ENCODE data around the gene GMPPB.

DNA sequence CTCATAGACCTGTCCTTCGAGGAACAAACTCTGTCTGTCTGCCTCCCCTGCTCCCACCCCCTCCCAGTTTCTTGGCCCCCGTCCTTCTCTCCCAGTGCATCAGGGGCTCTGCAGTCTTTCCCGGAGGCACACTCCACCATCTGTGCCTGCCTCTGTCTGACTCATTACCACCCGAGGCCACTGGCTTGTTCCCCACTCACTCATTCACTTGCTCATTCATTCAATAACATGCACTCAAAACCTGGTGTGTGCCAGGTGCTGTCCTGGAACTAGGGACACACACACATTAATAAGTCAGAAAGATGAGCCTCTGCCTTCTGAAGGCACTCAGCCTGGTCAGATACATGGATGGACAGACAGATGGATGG is 16.7 kb downstream of the GMPPB start:
- no peak for TF ChIP-seq CTCF (IDR thresholded peaks at IDR 0.05)
- TF ChIP-seq, protein P1, sequence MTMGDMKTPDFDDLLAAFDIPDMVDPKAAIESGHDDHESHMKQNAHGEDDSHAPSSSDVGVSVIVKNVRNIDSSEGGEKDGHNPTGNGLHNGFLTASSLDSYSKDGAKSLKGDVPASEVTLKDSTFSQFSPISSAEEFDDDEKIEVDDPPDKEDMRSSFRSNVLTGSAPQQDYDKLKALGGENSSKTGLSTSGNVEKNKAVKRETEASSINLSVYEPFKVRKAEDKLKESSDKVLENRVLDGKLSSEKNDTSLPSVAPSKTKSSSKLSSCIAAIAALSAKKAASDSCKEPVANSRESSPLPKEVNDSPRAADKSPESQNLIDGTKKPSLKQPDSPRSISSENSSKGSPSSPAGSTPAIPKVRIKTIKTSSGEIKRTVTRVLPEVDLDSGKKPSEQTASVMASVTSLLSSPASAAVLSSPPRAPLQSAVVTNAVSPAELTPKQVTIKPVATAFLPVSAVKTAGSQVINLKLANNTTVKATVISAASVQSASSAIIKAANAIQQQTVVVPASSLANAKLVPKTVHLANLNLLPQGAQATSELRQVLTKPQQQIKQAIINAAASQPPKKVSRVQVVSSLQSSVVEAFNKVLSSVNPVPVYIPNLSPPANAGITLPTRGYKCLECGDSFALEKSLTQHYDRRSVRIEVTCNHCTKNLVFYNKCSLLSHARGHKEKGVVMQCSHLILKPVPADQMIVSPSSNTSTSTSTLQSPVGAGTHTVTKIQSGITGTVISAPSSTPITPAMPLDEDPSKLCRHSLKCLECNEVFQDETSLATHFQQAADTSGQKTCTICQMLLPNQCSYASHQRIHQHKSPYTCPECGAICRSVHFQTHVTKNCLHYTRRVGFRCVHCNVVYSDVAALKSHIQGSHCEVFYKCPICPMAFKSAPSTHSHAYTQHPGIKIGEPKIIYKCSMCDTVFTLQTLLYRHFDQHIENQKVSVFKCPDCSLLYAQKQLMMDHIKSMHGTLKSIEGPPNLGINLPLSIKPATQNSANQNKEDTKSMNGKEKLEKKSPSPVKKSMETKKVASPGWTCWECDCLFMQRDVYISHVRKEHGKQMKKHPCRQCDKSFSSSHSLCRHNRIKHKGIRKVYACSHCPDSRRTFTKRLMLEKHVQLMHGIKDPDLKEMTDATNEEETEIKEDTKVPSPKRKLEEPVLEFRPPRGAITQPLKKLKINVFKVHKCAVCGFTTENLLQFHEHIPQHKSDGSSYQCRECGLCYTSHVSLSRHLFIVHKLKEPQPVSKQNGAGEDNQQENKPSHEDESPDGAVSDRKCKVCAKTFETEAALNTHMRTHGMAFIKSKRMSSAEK (CRISPR knock-in tag; IDR thresholded peaks at IDR 0.05; ENCODE audit: borderline replicate concordance) = no peak
- no peak for TF ChIP-seq CBFB (CRISPR knock-in tag; IDR thresholded peaks at IDR 0.05; ENCODE audit: low read depth)
- TF ChIP-seq ATF1 (CRISPR knock-in tag; IDR thresholded peaks at IDR 0.05) = no peak
- TF ChIP-seq NR2C2 (CRISPR knock-in tag; IDR thresholded peaks at IDR 0.05) = no peak
- no peak for TF ChIP-seq FOXP1 (CRISPR knock-in tag; IDR thresholded peaks at IDR 0.05; ENCODE audit: borderline replicate concordance)

All from WTC11 (cell line).